Measurements from ENCODE around the gene PTPRN2. TPM values are rescaled to one million over a fixed set of nuclear protein-coding genes. Genes with fewer than 3 reads are reported as not detected.

The PTPRN2 gene
- total RNA-seq, 1 experiment from 2014 or later: 2.1 TPM

GRCh38 chr7:158015403-158016179, 572.0 kb downstream of the PTPRN2 start:
- H3K4me3 ChIP-seq (replicated peaks in 1 of 2; ENCODE audit: low read depth in 1 of 2, low read length in 2 of 2): no peak overlapping the region
- ChIA-PET RAD21 (ENCODE audit: low non-redundant PET in 1 of 2, low total read pairs in 2 of 2, uncharacterized antibody in 2 of 2, unreplicated experiment in 2 of 2) (no interaction called here), POLR2A (no interaction called here), CTCF (no interaction called here)
- H2AFZ ChIP-seq (ENCODE audit: low read depth, low read length, poor library complexity, severe bottlenecking): no peak overlapping the region
- BruUV-seq (replicated peaks): no TSS peak
- intact Hi-C loops (cut with micrococcal nuclease): no loop called here
- no peak overlapping the region for H3K27ac ChIP-seq (ENCODE audit: low read depth, low read length)
- H3K27me3 ChIP-seq (ENCODE audit: insufficient read depth, low read length): no peaks in the 10 kb centered on the region; the same call in 1 of the 2 replicates
- no peak for ATAC-seq
- H3K36me3 ChIP-seq (ENCODE audit: control insufficient read depth in 1 of 2, insufficient read depth in 2 of 2, low read length in 2 of 2): no peaks in the 10 kb centered on the region
- H3K79me2 ChIP-seq (ENCODE audit: insufficient read depth, low read length): no peaks in the 10 kb centered on the region
- no peaks in the 10 kb centered on the region for H3K4me1 ChIP-seq (ENCODE audit: control insufficient read depth in 1 of 2, insufficient read depth in 2 of 2, low read length in 2 of 2)
- TF ChIP-seq EZH2phosphoT487 (IDR thresholded peaks at IDR 0.05; ENCODE audit: borderline replicate concordance): no peak
- TF ChIP-seq ZNF274 (IDR thresholded peaks at IDR 0.05; ENCODE audit: low read depth, low read length): no peak
- no peak for TF ChIP-seq TCF7L2 (IDR thresholded peaks at IDR 0.05; ENCODE audit: borderline replicate concordance, extremely low read depth, insufficient read depth, insufficient read length)
- no peak overlapping the region for H3K9ac ChIP-seq (ENCODE audit: low read length)
- no peaks in the 10 kb centered on the region for H3K9me3 ChIP-seq (ENCODE audit: control insufficient read depth in 1 of 2, insufficient read depth in 1 of 2, low read depth in 1 of 2, low read length in 2 of 2)
- no peak overlapping the region for H3K4me2 ChIP-seq (ENCODE audit: low read length)
- no peak for DNase-seq (ENCODE audit: low read depth, low spot score)
- no peaks in the 10 kb centered on the region for H4K20me1 ChIP-seq (ENCODE audit: insufficient read depth)
- H3K9me2 ChIP-seq (ENCODE audit: insufficient read depth): no peaks in the 10 kb centered on the region

- no peaks in the 10 kb centered on the region; the same call in 1 of the 2 replicates for H3K27me3 ChIP-seq (ENCODE audit: insufficient read depth, low read length)
- intact Hi-C loops (cut with micrococcal nuclease): no loop called here
Measured at GRCh38 chr7:158014976-158015375, 572.6 kb downstream of the PTPRN2 start.

More at GRCh38 chr7:158014976-158015375, 572.6 kb downstream of the PTPRN2 start:
- BruUV-seq (replicated peaks): no TSS peak
- ChIA-PET POLR2A (no interaction called here), CTCF (no interaction called here), RAD21 (ENCODE audit: low non-redundant PET in 1 of 2, low total read pairs in 2 of 2, uncharacterized antibody in 2 of 2, unreplicated experiment in 2 of 2) (no interaction called here)
- no peak for TF ChIP-seq CEBPB (IDR thresholded peaks at IDR 0.05; ENCODE audit: low read depth)
- no peak for TF ChIP-seq EZH2 (IDR thresholded peaks at IDR 0.05)
- TF ChIP-seq ZNF274 (IDR thresholded peaks at IDR 0.05; ENCODE audit: low read depth, low read length): no peak
- Histone ChIP-seq H3K36me3 (ENCODE audit: control insufficient read depth in 1 of 2, insufficient read depth in 2 of 2, low read length in 2 of 2) (no peaks in the 10 kb centered on the region), H3K9me3 (ENCODE audit: control insufficient read depth in 1 of 2, insufficient read depth in 1 of 2, low read depth in 1 of 2, low read length in 2 of 2) (no peaks in the 10 kb centered on the region), H3K9me2 (ENCODE audit: insufficient read depth) (no peaks in the 10 kb centered on the region), H3K4me2 (ENCODE audit: low read length) (no peak overlapping the region), H3K79me2 (ENCODE audit: insufficient read depth, low read length) (no peaks in the 10 kb centered on the region), H3K4me3 (replicated peaks in 1 of 2; ENCODE audit: low read depth in 1 of 2, low read length in 2 of 2) (no peak overlapping the region), H3K4me1 (ENCODE audit: control insufficient read depth in 1 of 2, insufficient read depth in 2 of 2, low read length in 2 of 2) (no peaks in the 10 kb centered on the region), H2AFZ (ENCODE audit: low read depth, low read length, poor library complexity, severe bottlenecking) (no peak overlapping the region), H3K9ac (ENCODE audit: low read length) (no peak overlapping the region), H3K27ac (ENCODE audit: low read depth, low read length) (no peak overlapping the region), H4K20me1 (ENCODE audit: insufficient read depth) (no peaks in the 10 kb centered on the region)
- ATAC-seq (no peak), DNase-seq (ENCODE audit: low read depth, low spot score) (no peak)
